Mucosa of descending colon (tissue), 3 donors: ENCODE data around the gene MORN1. TPM values are rescaled to one million over a fixed set of nuclear protein-coding genes. Genes with fewer than 3 reads are reported as not detected.
A peak's percentile ranks its signal among the peaks of the same experiment; 100 is the strongest.

Experiments
- ATAC-seq: fragments of 200-7000 bp; cut with Tn5 transposase; one replicate; pipeline ENCODE4 v1.9.1; 2020; ENCODE audit warnings: mild to moderate bottlenecking, moderate library complexity
- DNase-seq, 3 donors: peaks; one replicate each; pipeline ENCODE4 v3.0.0-alpha.2; 2020
- H3K36me3 ChIP-seq: fragments of 200-600 bp; one replicate; pipeline ENCODE4 v1.8.0; 2021; ENCODE audit warnings: low read depth, mild to moderate bottlenecking
- H3K4me1 ChIP-seq: fragments of 200-600 bp; one replicate; pipeline ENCODE4 v1.8.0; 2021; ENCODE audit warnings: low read depth, mild to moderate bottlenecking
- H3K4me3 ChIP-seq: fragments of 200-600 bp; one replicate; pipeline ENCODE4 v1.8.0; 2021; ENCODE audit warnings: mild to moderate bottlenecking
- H3K9me3 ChIP-seq: fragments of 200-600 bp; one replicate; pipeline ENCODE4 v1.8.0; 2021; ENCODE audit warnings: mild to moderate bottlenecking
- intact Hi-C, 2 donors: fragments of 100-400 bp; cut with DNase I in 1 of 2; cut with micrococcal nuclease in 1 of 2; formaldehyde crosslinking; loops; one replicate each; pipeline versions ENCODE4 v1.11.0 to v1.11.1; 2022; cut with DNase I, micrococcal nuclease
- total RNA-seq, 3 donors: library from RNA; stranded (reverse); fragmentation: NEBNext Ultra II Directional in 2 of 3; extraction: Animal tissue kit (Norgen Biotek cat#: 25700) in 2 of 3; gene quantifications; one replicate each; pipeline versions ENCODE4 v1.2.1 to v1.2.4, GENCODE V29; 2021 to 2023
- TF ChIP-seq, protein P1 (sequence below): fragments of 200-600 bp; IDR thresholded peaks from one replicate; pipeline ENCODE4 v1.8.0; 2022; ENCODE audit warnings: antibody characterized with exemption, mild to moderate bottlenecking
- donor health status: DM: no; HTN: no; CAD: no; lungs with moderate emphysema.
- donor health status: DM: no; HTN: no; CAD: no.
- donor health status: DM: no; HTN: yes; CAD: no.

MORN1 gene
- total RNA-seq, 3 donors from 2014 or later = 13.1 to 17.4 (median 13.4) TPM

DNA sequence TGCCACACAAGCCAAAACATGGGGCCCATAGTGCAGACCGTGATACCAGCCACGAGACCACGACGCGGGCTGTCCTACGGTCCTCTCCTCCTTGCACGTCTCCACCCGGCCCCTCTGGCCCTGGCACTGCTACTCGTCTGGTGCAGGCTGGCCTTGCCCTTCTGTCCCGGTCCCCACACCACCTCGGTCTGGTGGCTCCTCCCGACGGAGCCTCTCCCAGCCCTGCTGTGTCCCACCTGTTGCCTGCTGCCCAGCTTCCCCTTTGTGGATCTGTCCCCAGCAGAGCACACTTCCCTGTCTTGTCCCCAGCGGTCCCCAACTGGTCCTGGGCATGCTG is 50.5 kb downstream of the MORN1 start:
- H3K4me3 ChIP-seq = no peak overlapping the region
- DNase-seq = no peak
- H3K4me1 ChIP-seq = no peaks in the 10 kb centered on the region
- no peaks in the 10 kb centered on the region for H3K36me3 ChIP-seq
- intact Hi-C loops = no loop called here
- TF ChIP-seq, protein P1, sequence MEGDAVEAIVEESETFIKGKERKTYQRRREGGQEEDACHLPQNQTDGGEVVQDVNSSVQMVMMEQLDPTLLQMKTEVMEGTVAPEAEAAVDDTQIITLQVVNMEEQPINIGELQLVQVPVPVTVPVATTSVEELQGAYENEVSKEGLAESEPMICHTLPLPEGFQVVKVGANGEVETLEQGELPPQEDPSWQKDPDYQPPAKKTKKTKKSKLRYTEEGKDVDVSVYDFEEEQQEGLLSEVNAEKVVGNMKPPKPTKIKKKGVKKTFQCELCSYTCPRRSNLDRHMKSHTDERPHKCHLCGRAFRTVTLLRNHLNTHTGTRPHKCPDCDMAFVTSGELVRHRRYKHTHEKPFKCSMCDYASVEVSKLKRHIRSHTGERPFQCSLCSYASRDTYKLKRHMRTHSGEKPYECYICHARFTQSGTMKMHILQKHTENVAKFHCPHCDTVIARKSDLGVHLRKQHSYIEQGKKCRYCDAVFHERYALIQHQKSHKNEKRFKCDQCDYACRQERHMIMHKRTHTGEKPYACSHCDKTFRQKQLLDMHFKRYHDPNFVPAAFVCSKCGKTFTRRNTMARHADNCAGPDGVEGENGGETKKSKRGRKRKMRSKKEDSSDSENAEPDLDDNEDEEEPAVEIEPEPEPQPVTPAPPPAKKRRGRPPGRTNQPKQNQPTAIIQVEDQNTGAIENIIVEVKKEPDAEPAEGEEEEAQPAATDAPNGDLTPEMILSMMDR = no peak
- H3K9me3 ChIP-seq = no peaks in the 10 kb centered on the region
- no peak for ATAC-seq

- DNase-seq (peak in 1 of 3 donors; percentile 31), ATAC-seq (no peak)
- Histone ChIP-seq H3K4me1 (no peaks in the 10 kb centered on the region), H3K4me3 (no peak overlapping the region), H3K9me3 (no peaks in the 10 kb centered on the region), H3K36me3 (no peaks in the 10 kb centered on the region)
- intact Hi-C loops = no loop called here
- TF ChIP-seq, protein P1 = no peak
Observed at GRCh38 chr1:2340086-2340917, 51.1 kb downstream of the MORN1 start.

DNA sequence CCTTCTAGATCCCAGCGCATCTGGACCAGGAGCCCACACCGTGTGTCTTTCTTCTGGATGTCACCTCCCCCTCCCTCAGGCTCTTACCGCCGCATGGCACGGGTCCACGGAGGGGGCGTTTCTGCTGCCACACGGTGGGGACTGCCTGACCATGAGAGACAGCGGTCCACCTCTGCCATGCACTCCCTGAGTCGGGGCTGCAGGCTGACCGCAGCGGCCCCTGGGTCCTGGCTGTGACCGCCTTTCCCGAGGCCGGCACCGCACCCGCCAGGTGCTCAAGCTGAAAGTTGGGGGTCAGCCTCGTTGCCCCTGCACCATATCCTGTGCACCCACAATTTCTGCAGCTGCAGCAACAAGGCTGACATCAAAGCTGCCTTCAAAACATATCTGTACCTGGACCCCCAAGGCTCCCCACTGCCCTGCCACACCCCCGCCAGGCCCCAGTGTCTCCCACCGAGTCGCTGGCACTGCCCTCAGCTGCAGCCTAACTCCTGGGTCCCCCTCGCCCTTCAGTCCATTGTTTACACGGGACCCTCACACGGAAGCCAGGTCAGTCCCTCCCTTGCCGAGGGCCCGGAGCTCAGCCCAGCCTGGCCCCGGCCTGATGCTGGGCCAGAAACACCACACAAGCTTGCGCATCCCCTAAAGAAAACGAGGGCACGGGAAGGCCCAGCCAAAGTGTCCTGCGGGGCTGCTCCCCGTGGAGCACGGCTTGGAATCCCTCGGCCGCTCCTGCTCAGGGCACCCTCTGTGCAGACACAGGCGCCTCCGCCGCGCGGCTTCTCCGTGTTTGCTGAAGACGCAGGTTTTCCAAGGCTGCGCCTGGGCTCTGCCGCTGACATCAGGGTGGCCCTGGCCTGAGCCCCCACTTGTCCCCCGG is 51.9 kb downstream of the MORN1 start:
- H3K9me3 ChIP-seq = no peaks in the 10 kb centered on the region
- no peaks in the 10 kb centered on the region for H3K36me3 ChIP-seq
- peak in 1 of 3 donors; percentile 41 for DNase-seq
- H3K4me3 ChIP-seq = no peak overlapping the region
- intact Hi-C loops = no loop called here
- TF ChIP-seq, protein P1 = no peak
- ATAC-seq = no peak
- H3K4me1 ChIP-seq = no peaks in the 10 kb centered on the region

- H3K4me1 ChIP-seq = no peaks in the 10 kb centered on the region
- ATAC-seq (no peak), DNase-seq (no peak)
- no peaks in the 10 kb centered on the region for H3K9me3 ChIP-seq
- H3K36me3 ChIP-seq = no peaks in the 10 kb centered on the region
- no peak overlapping the region for H3K4me3 ChIP-seq
- intact Hi-C loops = no loop called here
- TF ChIP-seq, protein P1 = no peak
Observed at GRCh38 chr1:2337501-2337900, 53.9 kb downstream of the MORN1 start.

- no peak for ATAC-seq
- intact Hi-C loops = no loop called here
Observed at GRCh38 chr1:2337081-2337480, 54.3 kb downstream of the MORN1 start.

More at GRCh38 chr1:2337081-2337480, 54.3 kb downstream of the MORN1 start:
- Histone ChIP-seq H3K4me1 (no peaks in the 10 kb centered on the region), H3K36me3 (no peaks in the 10 kb centered on the region), H3K4me3 (no peak overlapping the region), H3K9me3 (no peaks in the 10 kb centered on the region)
- TF ChIP-seq, protein P1 = no peak
- DNase-seq = no peak
